ENCODE measurements around the gene DHRS11. TPM values are rescaled to one million over a fixed set of nuclear protein-coding genes. Genes with fewer than 3 reads are reported as not detected.

DHRS11 gene
- polyA plus RNA-seq, 3 donors = 1.2 to 4.3 (median 2.7) TPM

GRCh38 chr17:36608280-36608679, 16.6 kb downstream of the DHRS11 start:
- no peaks in the 10 kb centered on the region for H3K27me3 ChIP-seq (ENCODE audit: control insufficient read depth in 2 of 2, insufficient read depth in 2 of 2, low read length in 2 of 2)
- WGBS (ENCODE audit: insufficient coverage) = 71% methylated on average over 7 of the region's 7 CpGs
- no peaks in the 10 kb centered on the region for H3K9me3 ChIP-seq (replicated peaks in 1 of 2; ENCODE audit: control insufficient read depth in 1 of 2, insufficient read depth in 1 of 2, low read length in 2 of 2)
- no peak for TF ChIP-seq CTCF (IDR thresholded peaks at IDR 0.05)
- Mint-ChIP-seq H3K4me1 (peaks cover 32% of the 10 kb centered on the region), H3K36me3 (peaks cover 10 to 14% of the 10 kb centered on the region in 2 donors), H3K9me3 (peaks cover 0 to 1% (median 0%) of the 10 kb centered on the region in 7 donors), H3K27me3 (ENCODE audit: low read depth in 3 of 3) (peaks cover 0 to 2% (median 0%) of the 10 kb centered on the region in 3 donors), H3K27ac (no peak overlapping the region), H3K4me3 (peak overlapping the region in 1 of 2 donors; percentile 57)
- no peak overlapping the region for H2AFZ ChIP-seq (ENCODE audit: insufficient read depth, low read depth, low read length, poor library complexity, severe bottlenecking)
- no peak overlapping the region for H3K4me2 ChIP-seq (replicated peaks; ENCODE audit: extremely low read depth, low read length, poor library complexity, severe bottlenecking)
- peaks cover 10 to 14% of the 10 kb centered on the region in 2 donors for H3K4me1 ChIP-seq (ENCODE audit: control insufficient read depth in 1 of 2, insufficient read depth in 2 of 2, low read length in 2 of 2)
- H3K36me3 ChIP-seq (replicated peaks in 1 of 2; ENCODE audit: control insufficient read depth in 1 of 2, insufficient read depth in 2 of 2, low read length in 2 of 2) = peaks cover 0 to 5% of the 10 kb centered on the region in 2 donors
- peaks cover 9% of the 10 kb centered on the region for H3K79me2 ChIP-seq (ENCODE audit: insufficient read depth, low read length)
- intact Hi-C loops (cut with micrococcal nuclease) = loop anchor here in 1 of 2 donors (10.0 kb wide), 1 partner anchor 337 kb away; the partner anchor contains the start of gene AATF
- no peak for DNase-seq
- H3K4me3 ChIP-seq (replicated peaks in 1 of 3; ENCODE audit: low read depth in 2 of 3, low read length in 3 of 3) = no peak overlapping the region
- H4K20me1 ChIP-seq (ENCODE audit: insufficient read depth, low read length) = no peaks in the 10 kb centered on the region
- H3K9ac ChIP-seq (ENCODE audit: insufficient read depth, low read length, poor library complexity, severe bottlenecking) = no peak overlapping the region
- no peak overlapping the region for H3K27ac ChIP-seq (ENCODE audit: low read depth in 1 of 2, low read length in 2 of 2)

GRCh38 chr17:36608794-36609497, 17.3 kb downstream of the DHRS11 start:
- no peak overlapping the region for H3K4me3 ChIP-seq (replicated peaks in 1 of 3; ENCODE audit: low read depth in 2 of 3, low read length in 3 of 3)
- intact Hi-C loops (cut with micrococcal nuclease) = loop anchor here in 1 of 2 donors (10.0 kb wide), 1 partner anchor 336 kb away; the partner anchor contains the start of gene AATF
- TF ChIP-seq CTCF (IDR thresholded peaks at IDR 0.05) = no peak
- DNase-seq = peak; percentile 44 to 61 (median 47)
- WGBS (ENCODE audit: insufficient coverage) = 64% methylated on average over 16 of the region's 24 CpGs
- peaks cover 4% of the 10 kb centered on the region for H3K79me2 ChIP-seq (ENCODE audit: insufficient read depth, low read length)
- peaks cover 31% of the 10 kb centered on the region for H3K4me1 Mint-ChIP-seq
- no peaks in the 10 kb centered on the region for H3K9me3 ChIP-seq (replicated peaks in 1 of 2; ENCODE audit: control insufficient read depth in 1 of 2, insufficient read depth in 1 of 2, low read length in 2 of 2)
- H3K36me3 ChIP-seq (replicated peaks in 1 of 2; ENCODE audit: control insufficient read depth in 1 of 2, insufficient read depth in 2 of 2, low read length in 2 of 2) = peaks cover 0 to 5% of the 10 kb centered on the region in 2 donors
- H4K20me1 ChIP-seq (ENCODE audit: insufficient read depth, low read length) = no peaks in the 10 kb centered on the region
- no peak overlapping the region for H3K27ac ChIP-seq (ENCODE audit: low read depth in 1 of 2, low read length in 2 of 2)
- H2AFZ ChIP-seq (ENCODE audit: insufficient read depth, low read depth, low read length, poor library complexity, severe bottlenecking) = peak overlapping the region; percentile 17
- peaks cover 10 to 14% of the 10 kb centered on the region in 2 donors for H3K36me3 Mint-ChIP-seq
- H3K4me2 ChIP-seq (replicated peaks; ENCODE audit: extremely low read depth, low read length, poor library complexity, severe bottlenecking) = peak overlapping the region; percentile 1
- H3K27me3 ChIP-seq (ENCODE audit: control insufficient read depth in 2 of 2, insufficient read depth in 2 of 2, low read length in 2 of 2) = no peaks in the 10 kb centered on the region
- H3K9ac ChIP-seq (ENCODE audit: insufficient read depth, low read length, poor library complexity, severe bottlenecking) = no peak overlapping the region
- H3K27ac Mint-ChIP-seq = peak overlapping the region in 2 of 7 donors; percentile 53 to 56
- H3K4me3 Mint-ChIP-seq = peak overlapping the region in 1 of 2 donors; percentile 57
- peaks cover 0 to 2% (median 0%) of the 10 kb centered on the region in 3 donors for H3K27me3 Mint-ChIP-seq (ENCODE audit: low read depth in 3 of 3)
- H3K4me1 ChIP-seq (ENCODE audit: control insufficient read depth in 1 of 2, insufficient read depth in 2 of 2, low read length in 2 of 2) = peaks cover 10 to 14% of the 10 kb centered on the region in 2 donors
- peaks cover 0 to 1% (median 0%) of the 10 kb centered on the region in 7 donors for H3K9me3 Mint-ChIP-seq
